GM21515 (cell line): ENCODE results near the gene ACADVL.
"Not testable (repeated sequence)": the region's sequence is repeated elsewhere in the genome, so short reads cannot be mapped to it uniquely, and the experiment has no call there.

ENCODE experiments used
- ATAC-seq: cut with Tn5 transposase; IDR thresholded peaks from one replicate; pipeline ENCODE4 v1.9.1; 2021; ENCODE audit not compliant: unreplicated experiment

ACADVL gene

GRCh38 chr17:7234083-7234951 is 14.6 kb downstream of the ACADVL start, which contains the start of gene DVL2:
DVL2 (minus strand) TSS chr17:7234517; CDS start chr17:7234262, 255 bp downstream.
- ATAC-seq, result peak; percentile 43

DNA sequence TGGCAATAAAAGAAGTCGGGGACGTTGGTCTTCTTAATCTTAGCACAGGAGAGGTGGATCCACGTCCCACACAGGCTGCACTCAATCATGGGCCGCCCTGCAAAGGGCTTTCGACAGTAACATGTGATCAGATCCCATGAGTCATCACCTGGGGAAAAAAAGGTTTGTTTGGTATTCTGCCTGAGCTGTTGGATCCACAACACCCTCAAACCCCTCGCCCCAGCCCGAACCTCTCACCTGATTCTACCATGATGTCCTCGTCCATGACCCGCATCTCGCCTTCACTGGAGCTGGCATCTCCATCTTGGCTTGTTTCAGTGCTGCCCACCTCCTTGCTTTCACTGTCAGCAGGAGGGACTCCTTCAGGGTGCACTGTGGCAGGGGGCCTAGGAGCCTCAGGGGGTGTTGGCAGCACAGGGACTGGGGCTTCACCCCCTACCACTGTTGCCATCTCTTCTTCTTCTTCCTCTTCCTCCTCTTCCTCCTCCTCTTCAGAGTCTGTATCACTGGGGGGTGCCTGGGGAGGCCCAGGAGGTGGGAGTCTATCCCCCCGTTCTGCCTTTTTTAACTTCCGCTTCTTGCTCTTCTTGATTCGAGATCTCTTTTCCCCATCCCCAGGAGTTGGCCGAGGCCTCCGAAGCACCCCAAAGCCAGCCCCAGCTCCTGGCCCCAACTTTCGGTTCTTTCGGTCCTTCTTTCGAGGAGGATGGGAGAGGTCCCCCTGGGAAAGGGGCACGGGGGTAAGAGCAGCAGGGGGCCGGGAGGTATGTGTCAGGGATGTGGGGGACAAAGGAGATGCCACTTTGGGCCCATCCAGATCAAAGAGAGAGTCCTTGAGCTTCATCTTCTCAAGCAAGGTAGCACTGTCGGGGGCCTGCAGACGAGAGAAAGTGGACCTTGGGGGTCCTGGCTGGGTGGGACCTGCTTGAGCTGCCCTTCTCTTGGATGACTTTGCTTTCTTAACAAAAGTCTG is 16.2 kb downstream of the ACADVL start:
- ATAC-seq, result no peak

GRCh38 chr17:7236808-7237207 is 17.1 kb downstream of the ACADVL start:
- no peak for ATAC-seq

DNA sequence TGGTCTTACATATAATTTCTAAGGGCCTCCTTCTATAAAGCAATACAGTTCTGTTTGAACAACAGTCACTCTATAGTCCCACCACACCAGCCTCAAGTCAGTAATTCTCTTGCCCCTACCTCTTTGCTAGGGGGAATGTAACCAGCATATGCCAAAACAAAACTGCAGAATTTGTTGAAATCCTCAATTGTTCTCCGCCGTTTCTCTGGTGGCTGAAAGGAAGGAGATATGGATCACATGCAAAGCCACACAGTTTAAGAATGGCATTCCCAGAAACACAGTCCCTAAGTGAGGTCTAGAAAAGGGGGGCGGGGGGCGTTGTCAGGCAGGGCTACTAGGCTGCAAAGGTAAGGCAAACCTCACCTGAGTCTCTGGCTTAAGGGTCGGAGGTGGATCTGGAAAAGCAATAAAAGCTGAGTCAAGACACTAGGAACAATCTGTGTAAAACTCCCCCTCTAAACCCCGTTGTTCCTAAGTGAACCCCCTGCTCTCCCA is 17.6 kb downstream of the ACADVL start:
- no peak for ATAC-seq

- no peak for ATAC-seq
Measured at GRCh38 chr17:7237761-7238419, 18.2 kb downstream of the ACADVL start.

- no peak for ATAC-seq
Measured at GRCh38 chr17:7238420-7239090, 18.8 kb downstream of the ACADVL start.

DNA sequence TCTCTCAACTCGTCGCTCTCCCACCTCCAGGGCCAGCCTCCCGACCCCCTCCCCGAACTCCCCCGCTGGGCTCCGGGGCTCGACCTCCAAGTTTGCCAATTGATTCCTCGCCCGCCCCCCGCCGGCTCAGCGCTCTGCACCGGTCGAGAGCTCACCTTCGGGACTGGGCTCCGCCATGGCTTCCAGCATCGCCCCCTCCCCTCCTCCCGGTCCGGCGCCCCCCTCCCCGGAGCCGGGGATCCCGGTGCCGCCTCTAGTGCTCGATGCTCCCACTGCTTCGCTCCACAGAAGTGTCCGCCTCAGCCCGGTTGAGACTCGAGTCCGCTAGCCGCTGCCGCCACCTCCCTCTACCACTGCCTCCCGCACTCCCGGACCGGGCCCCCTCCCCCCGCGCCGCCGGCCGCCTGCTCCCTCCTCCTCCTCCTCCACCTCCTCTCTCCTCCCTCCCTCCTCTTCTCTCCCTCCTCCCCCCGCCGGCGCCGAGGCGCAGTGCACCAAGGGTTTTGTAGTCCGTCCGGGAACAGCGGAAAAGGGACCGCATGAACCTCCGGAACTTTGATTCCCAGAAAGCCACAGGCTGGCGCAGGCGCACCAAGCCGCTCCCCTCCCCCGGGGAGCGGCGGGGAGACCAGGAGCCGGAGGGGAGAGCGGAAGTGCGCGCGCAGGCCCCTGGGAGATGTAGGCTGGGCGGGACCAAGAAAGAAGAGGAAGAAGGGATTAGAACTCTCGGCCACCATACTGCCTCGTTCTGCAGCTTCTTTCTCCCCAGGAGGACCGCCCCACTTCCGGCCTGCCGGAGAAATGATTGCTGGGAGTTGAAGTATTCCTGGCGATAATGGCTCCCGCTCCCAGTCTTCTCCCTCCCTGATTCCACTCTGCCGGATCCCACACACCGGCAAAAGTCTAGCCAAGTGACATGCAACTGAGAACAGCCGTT is 19.6 kb downstream of the ACADVL start, which contains the start of gene PHF23:
PHF23 (minus strand) TSS at position 367 of the 937 bp plus-strand sequence; CDS start at position 189, 178 bp downstream.
- ATAC-seq, result peak; percentile 39

DNA sequence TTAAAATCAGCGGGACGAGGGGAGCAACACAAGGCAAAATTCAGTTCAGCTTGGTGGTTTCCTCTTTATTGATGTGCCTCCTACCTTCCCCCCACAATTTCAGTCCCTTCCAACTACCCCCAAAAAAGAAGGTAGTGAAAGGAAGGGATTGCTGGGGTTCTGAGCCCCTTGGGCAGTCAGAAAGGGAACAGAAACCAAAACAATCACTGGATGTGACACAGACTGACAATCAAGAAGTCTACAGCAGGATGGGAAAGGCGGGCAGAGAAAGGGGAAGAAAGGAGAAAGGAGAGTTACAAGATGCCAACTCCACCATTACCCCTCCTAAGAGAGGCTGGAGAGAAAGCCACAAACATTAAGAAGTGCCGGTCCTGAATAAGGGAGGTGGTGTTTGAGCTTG is 20.6 kb downstream of the ACADVL start:
- ATAC-seq, result no peak

- no peak for ATAC-seq
Measured at GRCh38 chr17:7241090-7241733, 21.5 kb downstream of the ACADVL start.

- peak; percentile 20 for ATAC-seq
Measured at GRCh38 chr17:7241783-7242716, 22.3 kb downstream of the ACADVL start, which contains the start of gene GABARAP. GABARAP (minus strand) TSS chr17:7242449; CDS start chr17:7242330, 119 bp downstream.

- peak; percentile 39 for ATAC-seq
Measured at GRCh38 chr17:7242717-7243452, 23.1 kb downstream of the ACADVL start.

- ATAC-seq, result no peak
Measured at GRCh38 chr17:7243453-7243729, 23.7 kb downstream of the ACADVL start.

DNA sequence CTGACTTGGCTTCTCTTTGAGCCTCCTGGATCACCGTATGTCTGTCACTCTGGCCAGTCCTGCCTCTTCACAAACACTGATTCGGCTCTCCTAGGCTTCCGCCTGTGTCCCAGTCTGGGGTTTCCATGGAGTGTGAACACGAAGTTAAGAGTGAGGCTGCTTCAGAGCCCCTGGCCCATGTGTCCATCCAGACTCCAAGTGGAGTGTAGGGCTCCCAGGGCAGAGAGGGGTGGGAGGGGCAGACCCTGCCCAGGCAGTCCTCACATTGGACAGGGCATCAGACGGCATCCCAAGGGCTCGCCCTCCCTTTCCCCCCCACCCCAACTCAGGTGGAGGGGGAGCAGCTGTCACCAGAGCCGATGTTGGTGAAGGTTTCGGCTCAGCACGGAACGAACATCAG is 24.1 kb downstream of the ACADVL start:
- not testable (repeated sequence) for ATAC-seq

- no peak for ATAC-seq
Measured at GRCh38 chr17:7246779-7247178, 27.0 kb downstream of the ACADVL start.

- no peak for ATAC-seq
Measured at GRCh38 chr17:7248796-7249195, 29.1 kb downstream of the ACADVL start.

GRCh38 chr17:7249214-7249613 is 29.5 kb downstream of the ACADVL start:
- no peak for ATAC-seq

GRCh38 chr17:7249830-7250229 is 30.1 kb downstream of the ACADVL start:
- no peak for ATAC-seq
